GM19328 (cell line): Measurements from ENCODE around the gene ASCL2.

Experiments
- ATAC-seq: cut with Tn5 transposase; IDR thresholded peaks from one replicate; pipeline ENCODE4 v1.9.1; 2021; ENCODE audit warnings: mild to moderate bottlenecking, moderate library complexity; ENCODE audit not compliant: unreplicated experiment

Gene ASCL2

DNA sequence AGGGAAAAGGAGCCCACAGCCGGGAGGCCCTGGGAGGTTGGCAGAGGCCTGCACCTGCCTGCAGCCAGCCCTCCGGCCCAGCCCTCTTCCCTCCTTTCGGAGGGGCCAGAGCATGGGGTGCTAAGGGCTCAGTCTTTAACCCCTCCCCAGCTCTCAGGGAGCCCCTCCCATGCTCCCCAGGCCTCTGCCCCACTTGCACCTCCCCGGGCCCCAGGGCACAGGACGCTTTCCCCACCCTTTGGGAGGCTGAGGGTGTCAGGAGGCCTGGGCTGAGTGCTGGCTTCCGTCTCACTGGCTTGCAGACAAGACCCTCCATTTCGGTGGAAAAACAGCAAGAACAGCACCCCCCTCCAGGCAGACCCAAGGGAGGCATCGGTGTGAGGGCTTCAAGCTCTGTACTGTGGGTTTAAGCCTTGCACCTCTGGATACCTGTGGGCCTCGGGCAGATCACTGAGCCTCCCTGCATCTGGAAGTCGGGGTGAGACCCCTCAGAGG lies 7.3 kb downstream of the ASCL2 start:
- no peak for ATAC-seq

GRCh38 chr11:2262301-2263070 lies 7.9 kb downstream of the ASCL2 start:
- ATAC-seq = no peak

DNA sequence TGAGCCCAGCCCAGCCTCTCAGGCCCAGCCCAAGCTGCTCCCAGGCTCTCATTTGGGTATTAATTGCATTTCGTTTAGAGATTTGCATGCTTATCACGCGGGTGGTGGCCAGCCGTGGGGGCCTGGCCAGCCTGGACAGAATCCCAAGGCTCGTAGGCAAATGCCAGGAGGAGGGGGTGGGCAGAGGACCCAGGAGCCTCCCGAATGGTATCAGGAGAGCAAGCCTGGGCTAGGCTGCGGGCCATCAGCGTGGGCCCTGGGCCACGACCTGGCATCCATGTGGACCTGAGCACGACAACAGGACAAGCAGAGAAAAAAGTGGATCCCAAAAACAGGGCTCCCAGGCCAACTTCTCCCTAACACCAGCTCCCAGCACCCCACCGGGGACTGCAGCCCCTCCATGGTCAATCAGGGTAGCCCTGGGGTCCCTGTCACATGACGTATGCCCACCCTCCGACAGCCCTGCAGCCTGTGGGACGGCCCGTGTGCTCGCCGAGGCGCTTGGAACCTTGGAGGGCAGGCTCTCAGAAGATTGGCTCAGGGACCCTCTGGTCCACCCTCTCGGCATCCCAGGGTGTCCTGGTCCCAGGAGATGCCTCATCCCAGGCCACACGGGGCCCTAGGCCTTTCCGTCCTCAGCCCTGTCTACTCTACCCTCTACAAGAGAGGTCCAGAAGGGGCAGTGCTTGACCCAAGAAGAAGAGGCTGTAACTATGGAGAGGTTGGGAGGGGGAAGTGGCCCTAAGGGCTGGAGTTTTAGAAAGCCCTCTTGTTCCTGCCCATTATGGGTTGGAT lies 8.8 kb downstream of the ASCL2 start:
- no peak for ATAC-seq

DNA sequence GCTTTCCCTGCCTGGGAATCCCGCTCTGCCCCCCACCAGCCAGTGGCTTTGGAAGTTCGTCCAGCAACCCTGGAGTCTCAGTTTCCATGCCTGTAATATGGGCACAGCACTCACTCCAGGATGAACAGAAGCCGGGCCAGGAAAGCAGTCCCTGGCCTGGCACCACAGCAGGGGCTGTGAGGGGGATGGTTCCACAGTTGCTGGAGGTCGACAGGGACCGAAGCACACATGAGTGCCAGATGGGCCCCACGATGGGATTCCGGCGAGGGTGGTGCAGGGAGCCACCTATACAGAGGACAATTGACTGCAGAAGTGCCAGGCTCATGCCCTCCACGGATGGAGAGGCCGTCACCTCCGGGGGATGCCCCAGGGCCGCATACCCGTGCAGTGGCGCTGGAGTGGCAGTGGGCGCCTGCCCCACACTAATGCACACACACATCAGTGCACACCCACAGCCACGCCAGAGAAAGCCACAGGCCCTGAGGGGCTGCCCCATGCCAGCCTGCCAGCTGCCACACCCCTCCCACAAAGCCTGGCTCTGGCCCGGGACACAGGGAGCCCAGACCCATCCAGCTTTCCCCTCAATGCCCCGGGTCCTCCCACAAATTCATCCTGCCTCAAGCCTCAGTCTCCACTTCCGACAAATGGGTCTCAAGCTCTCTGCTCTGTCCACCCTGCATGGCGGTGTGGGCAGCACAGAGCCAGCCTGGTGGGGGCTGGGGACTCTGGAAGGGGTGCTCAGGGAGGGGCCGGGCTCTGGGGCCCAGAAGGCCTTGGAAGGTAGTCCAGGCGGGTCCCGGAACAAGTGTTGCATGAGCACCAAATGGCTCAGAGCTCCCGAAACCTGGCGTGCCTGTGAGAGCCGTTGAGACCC lies 9.7 kb downstream of the ASCL2 start:
- ATAC-seq = no peak

- ATAC-seq = no peak
Observed at GRCh38 chr11:2259897-2260451, 10.4 kb downstream of the ASCL2 start.

- no peak for ATAC-seq
Observed at GRCh38 chr11:2259466-2259830, 10.9 kb downstream of the ASCL2 start.

- ATAC-seq = no peak
Observed at GRCh38 chr11:2258501-2259465, 11.6 kb downstream of the ASCL2 start.

- no peak for ATAC-seq
Observed at GRCh38 chr11:2256951-2257700, 13.3 kb downstream of the ASCL2 start.

- no peak for ATAC-seq
Observed at GRCh38 chr11:2256293-2256913, 14.0 kb downstream of the ASCL2 start.

GRCh38 chr11:2252018-2252417 lies 18.4 kb downstream of the ASCL2 start:
- no peak for ATAC-seq

DNA sequence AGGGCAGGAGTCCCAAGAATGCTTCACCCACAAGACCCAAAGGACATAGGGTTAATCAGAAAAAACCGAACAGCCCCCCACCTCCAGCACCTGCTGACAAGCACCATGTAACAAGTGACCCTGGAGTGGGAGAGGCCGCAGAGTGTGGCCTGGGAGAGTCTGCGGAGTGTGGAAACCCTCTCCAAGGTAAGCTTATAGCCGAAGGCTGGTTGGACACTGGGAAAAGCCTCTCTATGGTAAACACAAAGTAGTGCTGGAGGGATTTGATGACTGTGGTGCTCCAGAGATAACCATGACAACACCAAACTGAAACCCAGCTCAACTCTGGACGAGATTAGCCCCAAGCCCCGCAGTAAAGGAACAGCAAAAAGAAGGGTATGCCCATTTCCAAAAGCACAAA lies 19.2 kb downstream of the ASCL2 start:
- ATAC-seq = no peak

- ATAC-seq = no peak
Observed at GRCh38 chr11:2250485-2250884, 19.9 kb downstream of the ASCL2 start.

GRCh38 chr11:2250041-2250440 lies 20.3 kb downstream of the ASCL2 start:
- ATAC-seq = no peak

- no peak for ATAC-seq
Observed at GRCh38 chr11:2249189-2249916, 21.0 kb downstream of the ASCL2 start.

DNA sequence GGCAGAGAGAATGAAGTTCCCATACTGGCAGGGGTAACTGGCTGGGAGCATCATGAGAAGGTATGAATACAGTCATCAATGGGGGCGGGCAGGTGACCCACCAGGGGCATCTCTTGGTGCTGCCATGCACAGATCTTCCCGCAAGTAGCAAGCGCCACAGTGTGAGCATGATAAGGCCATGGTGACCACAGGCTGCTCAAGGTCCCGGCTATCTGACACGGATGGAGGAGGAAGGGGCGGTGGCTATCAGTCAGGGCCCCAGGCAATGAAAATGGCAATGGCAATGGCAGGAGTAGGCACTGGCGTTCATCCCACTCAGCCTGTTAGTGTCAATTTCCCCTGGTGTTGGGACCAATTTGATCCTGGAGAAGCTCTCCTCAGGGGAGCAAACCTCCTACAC lies 21.6 kb downstream of the ASCL2 start:
- no peak for ATAC-seq

DNA sequence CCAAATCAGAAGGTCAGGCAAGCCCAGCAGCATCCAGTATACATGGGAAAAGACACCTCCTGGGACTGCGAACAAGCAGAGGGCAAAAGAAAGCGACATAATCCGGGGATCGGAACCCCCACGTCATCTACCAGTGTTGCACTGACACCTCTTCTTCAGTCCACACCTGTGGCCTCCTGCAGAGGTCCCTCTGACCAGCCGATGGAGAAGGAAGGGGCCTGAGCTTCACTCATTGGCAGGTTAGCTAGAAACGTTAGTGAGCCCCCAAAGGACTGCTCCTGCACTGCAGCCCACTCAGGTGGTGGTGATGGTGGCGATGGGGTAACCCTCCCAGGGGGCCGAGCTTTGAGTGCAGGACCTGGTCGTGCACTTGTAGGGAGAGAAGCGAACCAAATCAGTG lies 22.1 kb downstream of the ASCL2 start:
- ATAC-seq = no peak

- ATAC-seq = no peak
Observed at GRCh38 chr11:2247496-2247895, 22.9 kb downstream of the ASCL2 start.

DNA sequence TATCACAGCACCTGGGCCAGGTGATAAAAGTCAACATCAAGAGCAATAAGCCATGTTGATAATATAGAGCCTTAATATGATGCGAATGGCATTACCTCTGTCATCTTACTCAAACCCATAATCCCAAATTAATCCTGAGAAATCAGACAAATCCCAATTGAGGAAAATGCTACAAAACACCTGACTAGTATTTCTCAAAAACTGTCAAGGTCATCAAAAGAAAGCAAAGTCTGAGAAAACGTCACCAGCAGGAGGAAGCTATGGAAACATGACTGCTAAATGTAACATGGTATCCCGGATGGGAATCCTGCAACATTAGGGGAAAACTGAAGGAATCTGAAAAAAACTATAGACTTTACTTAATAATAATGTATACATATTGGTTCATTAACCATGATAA lies 29.6 kb downstream of the ASCL2 start:
- ATAC-seq = no peak
